ENCODE measurements around the gene MYOM3.
A peak's percentile ranks its signal among the peaks of the same experiment; 100 is the strongest.

The MYOM3 gene

GRCh38 chr1:24152631-24153494, 40.9 kb upstream of the MYOM3 start:
- Histone ChIP-seq H4K91ac (ENCODE audit: low read length) (peak overlapping the region; percentile 14), H3K4ac (ENCODE audit: low read depth in 1 of 2, low read length in 2 of 2) (no peak overlapping the region), H2AK5ac (ENCODE audit: low read length, severe bottlenecking) (no peak overlapping the region), H2BK5ac (ENCODE audit: low read depth, low read length, poor library complexity, severe bottlenecking) (no peak overlapping the region), H3K9me3 (ENCODE audit: control insufficient read depth, low read length) (no peaks in the 10 kb centered on the region), H3K4me2 (ENCODE audit: low read length, poor library complexity, severe bottlenecking) (no peak overlapping the region), H3K23ac (ENCODE audit: low read length in 2 of 2) (no peak overlapping the region), H3K36me3 (ENCODE audit: control insufficient read depth in 1 of 2, insufficient read depth in 2 of 2, low read depth in 1 of 2, low read length in 2 of 2) (no peaks in the 10 kb centered on the region), H2AFZ (ENCODE audit: low read depth, low read length) (no peak overlapping the region), H3K27me3 (ENCODE audit: control insufficient read depth in 1 of 2, insufficient read depth in 1 of 2, low read length in 2 of 2) (peaks cover 40 to 62% of the 10 kb centered on the region in 2 experiments), H3K18ac (ENCODE audit: low read depth in 1 of 2, low read length in 2 of 2) (no peak overlapping the region), H3K27ac (ENCODE audit: low read length, poor library complexity, severe bottlenecking) (no peak overlapping the region), H3K79me1 (replicated peaks; ENCODE audit: low read length, poor library complexity, severe bottlenecking) (no peaks in the 10 kb centered on the region), H3K14ac (ENCODE audit: low read length in 2 of 2) (no peak overlapping the region), H2BK120ac (ENCODE audit: low read depth, low read length) (no peak overlapping the region), H3K9ac (ENCODE audit: low read length) (no peak overlapping the region), H2BK12ac (ENCODE audit: low read length in 2 of 2) (no peak overlapping the region), H2BK15ac (ENCODE audit: low read depth, poor library complexity, severe bottlenecking) (no peak overlapping the region), H4K8ac (ENCODE audit: low read length) (no peak overlapping the region), H3K4me3 (ENCODE audit: insufficient read depth in 1 of 2, low read depth in 1 of 2, low read length in 2 of 2) (no peak overlapping the region), H3K4me1 (ENCODE audit: control insufficient read depth, insufficient read depth, low read depth, low read length) (peaks cover 6% of the 10 kb centered on the region)
- 91% methylated on average over 10 of the region's 10 CpGs for whole genome bisulfite sequencing
- DNase-seq = no peak

- H3K9ac ChIP-seq (ENCODE audit: low read length) = no peak overlapping the region
- H3K23ac ChIP-seq (ENCODE audit: low read length in 2 of 2) = no peak overlapping the region
- no peak overlapping the region for H3K18ac ChIP-seq (ENCODE audit: low read depth in 1 of 2, low read length in 2 of 2)
- H4K8ac ChIP-seq (ENCODE audit: low read length) = no peak overlapping the region
- H3K4me3 ChIP-seq (ENCODE audit: insufficient read depth in 1 of 2, low read depth in 1 of 2, low read length in 2 of 2) = no peak overlapping the region
- no peak overlapping the region for H2BK12ac ChIP-seq (ENCODE audit: low read length in 2 of 2)
- 22% methylated on average over 12 of the region's 12 CpGs for WGBS
- H4K91ac ChIP-seq (ENCODE audit: low read length) = no peak overlapping the region
- no peaks in the 10 kb centered on the region for H3K9me3 ChIP-seq (ENCODE audit: control insufficient read depth, low read length)
- no peaks in the 10 kb centered on the region for H3K79me1 ChIP-seq (replicated peaks; ENCODE audit: low read length, poor library complexity, severe bottlenecking)
- H3K4me2 ChIP-seq (ENCODE audit: low read length, poor library complexity, severe bottlenecking) = no peak overlapping the region
- H3K4me1 ChIP-seq (ENCODE audit: control insufficient read depth, insufficient read depth, low read depth, low read length) = peaks cover 6% of the 10 kb centered on the region
- H3K14ac ChIP-seq (ENCODE audit: low read length in 2 of 2) = no peak overlapping the region
- no peak overlapping the region for H3K4ac ChIP-seq (ENCODE audit: low read depth in 1 of 2, low read length in 2 of 2)
- no peak overlapping the region for H2BK120ac ChIP-seq (ENCODE audit: low read depth, low read length)
- peaks cover 50 to 58% of the 10 kb centered on the region in 2 experiments for H3K27me3 ChIP-seq (ENCODE audit: control insufficient read depth in 1 of 2, insufficient read depth in 1 of 2, low read length in 2 of 2)
- H2AFZ ChIP-seq (ENCODE audit: low read depth, low read length) = no peak overlapping the region
- H2AK5ac ChIP-seq (ENCODE audit: low read length, severe bottlenecking) = no peak overlapping the region
- no peak overlapping the region for H2BK15ac ChIP-seq (ENCODE audit: low read depth, poor library complexity, severe bottlenecking)
- no peak overlapping the region for H2BK5ac ChIP-seq (ENCODE audit: low read depth, low read length, poor library complexity, severe bottlenecking)
- H3K27ac ChIP-seq (ENCODE audit: low read length, poor library complexity, severe bottlenecking) = no peak overlapping the region
- no peak for DNase-seq
- no peaks in the 10 kb centered on the region for H3K36me3 ChIP-seq (ENCODE audit: control insufficient read depth in 1 of 2, insufficient read depth in 2 of 2, low read depth in 1 of 2, low read length in 2 of 2)
Measured at GRCh38 chr1:24151175-24151533, 39.2 kb upstream of the MYOM3 start.

- H4K8ac ChIP-seq (ENCODE audit: low read length) = peak overlapping the region; percentile 35
- H3K27me3 ChIP-seq (ENCODE audit: control insufficient read depth in 1 of 2, insufficient read depth in 1 of 2, low read length in 2 of 2) = peaks cover 47 to 52% of the 10 kb centered on the region in 2 experiments
- H2BK12ac ChIP-seq (ENCODE audit: low read length in 2 of 2) = no peak overlapping the region
- H2BK120ac ChIP-seq (ENCODE audit: low read depth, low read length) = no peak overlapping the region
- H2BK15ac ChIP-seq (ENCODE audit: low read depth, poor library complexity, severe bottlenecking) = no peak overlapping the region
- no peaks in the 10 kb centered on the region for H3K36me3 ChIP-seq (ENCODE audit: control insufficient read depth in 1 of 2, insufficient read depth in 2 of 2, low read depth in 1 of 2, low read length in 2 of 2)
- H3K4me3 ChIP-seq (ENCODE audit: insufficient read depth in 1 of 2, low read depth in 1 of 2, low read length in 2 of 2) = peak overlapping the region in 1 of 2 experiments; percentile 75
- no peak overlapping the region for H3K4ac ChIP-seq (ENCODE audit: low read depth in 1 of 2, low read length in 2 of 2)
- H3K23ac ChIP-seq (ENCODE audit: low read length in 2 of 2) = no peak overlapping the region
- peak overlapping the region; percentile 43 for H4K91ac ChIP-seq (ENCODE audit: low read length)
- no peaks in the 10 kb centered on the region for H3K79me1 ChIP-seq (replicated peaks; ENCODE audit: low read length, poor library complexity, severe bottlenecking)
- peak overlapping the region; percentile 71 for H3K9ac ChIP-seq (ENCODE audit: low read length)
- H3K27ac ChIP-seq (ENCODE audit: low read length, poor library complexity, severe bottlenecking) = no peak overlapping the region
- peaks cover 6% of the 10 kb centered on the region for H3K4me1 ChIP-seq (ENCODE audit: control insufficient read depth, insufficient read depth, low read depth, low read length)
- peak; percentile 77 for DNase-seq
- peak overlapping the region; percentile 16 to 19 for H3K18ac ChIP-seq (ENCODE audit: low read depth in 1 of 2, low read length in 2 of 2)
- peak overlapping the region in 1 of 2 experiments; percentile 45 for H3K14ac ChIP-seq (ENCODE audit: low read length in 2 of 2)
- H2AK5ac ChIP-seq (ENCODE audit: low read length, severe bottlenecking) = no peak overlapping the region
- 20% methylated on average over 34 of the region's 36 CpGs for WGBS
- no peak overlapping the region for H2BK5ac ChIP-seq (ENCODE audit: low read depth, low read length, poor library complexity, severe bottlenecking)
- no peaks in the 10 kb centered on the region for H3K9me3 ChIP-seq (ENCODE audit: control insufficient read depth, low read length)
- H3K4me2 ChIP-seq (ENCODE audit: low read length, poor library complexity, severe bottlenecking) = peak overlapping the region; percentile 76
- peak overlapping the region; percentile 53 for H2AFZ ChIP-seq (ENCODE audit: low read depth, low read length)
Measured at GRCh38 chr1:24150234-24151174, 38.6 kb upstream of the MYOM3 start.

GRCh38 chr1:24149866-24150233, 37.9 kb upstream of the MYOM3 start:
- Histone ChIP-seq H3K4ac (ENCODE audit: low read depth in 1 of 2, low read length in 2 of 2) (no peak overlapping the region), H3K23ac (ENCODE audit: low read length in 2 of 2) (no peak overlapping the region), H4K8ac (ENCODE audit: low read length) (no peak overlapping the region), H3K4me2 (ENCODE audit: low read length, poor library complexity, severe bottlenecking) (no peak overlapping the region), H2BK120ac (ENCODE audit: low read depth, low read length) (no peak overlapping the region), H3K27ac (ENCODE audit: low read length, poor library complexity, severe bottlenecking) (no peak overlapping the region), H3K36me3 (ENCODE audit: control insufficient read depth in 1 of 2, insufficient read depth in 2 of 2, low read depth in 1 of 2, low read length in 2 of 2) (no peaks in the 10 kb centered on the region), H3K79me1 (replicated peaks; ENCODE audit: low read length, poor library complexity, severe bottlenecking) (no peaks in the 10 kb centered on the region), H2BK15ac (ENCODE audit: low read depth, poor library complexity, severe bottlenecking) (no peak overlapping the region), H3K9ac (ENCODE audit: low read length) (peak overlapping the region; percentile 71), H3K4me3 (ENCODE audit: insufficient read depth in 1 of 2, low read depth in 1 of 2, low read length in 2 of 2) (peak overlapping the region in 1 of 2 experiments; percentile 75), H3K4me1 (ENCODE audit: control insufficient read depth, insufficient read depth, low read depth, low read length) (peaks cover 4% of the 10 kb centered on the region), H2AK5ac (ENCODE audit: low read length, severe bottlenecking) (no peak overlapping the region), H2AFZ (ENCODE audit: low read depth, low read length) (no peak overlapping the region), H3K9me3 (ENCODE audit: control insufficient read depth, low read length) (no peaks in the 10 kb centered on the region), H4K91ac (ENCODE audit: low read length) (no peak overlapping the region), H2BK5ac (ENCODE audit: low read depth, low read length, poor library complexity, severe bottlenecking) (no peak overlapping the region), H3K18ac (ENCODE audit: low read depth in 1 of 2, low read length in 2 of 2) (peak overlapping the region in 1 of 2 experiments; percentile 16), H3K14ac (ENCODE audit: low read length in 2 of 2) (peak overlapping the region in 1 of 2 experiments; percentile 45), H3K27me3 (ENCODE audit: control insufficient read depth in 1 of 2, insufficient read depth in 1 of 2, low read length in 2 of 2) (peaks cover 47% of the 10 kb centered on the region in 2 experiments), H2BK12ac (ENCODE audit: low read length in 2 of 2) (no peak overlapping the region)
- peak; percentile 85 for DNase-seq
- WGBS = 24% methylated on average over 5 of the region's 5 CpGs
